Measurements from ENCODE around the gene MAP3K20. TPM values are rescaled to one million over a fixed set of nuclear protein-coding genes. Genes with fewer than 3 reads are reported as not detected.

The MAP3K20 gene
- total RNA-seq, 1 experiment from 2014 or later: 15.2 TPM

GRCh38 chr2:173087214-173087581 is 11.6 kb downstream of the MAP3K20 start:
- Mint-ChIP-seq H3K4me1 (peaks cover 30% of the 10 kb centered on the region), H3K4me3 (no peak overlapping the region), H3K27ac (peak overlapping the region; percentile 29; the same call in 1 of the 2 replicates), H3K9me3 (no peaks in the 10 kb centered on the region), H3K36me3 (no peaks in the 10 kb centered on the region), H3K27me3 (ENCODE audit: low read depth) (no peaks in the 10 kb centered on the region)
- POLR2A ChIA-PET: no interaction called here
- DNase-seq (ENCODE audit: low spot score) (no peak), ATAC-seq (no peak)
- CTCF ChIA-PET: interaction anchor here (1.7 kb wide), 1 partner anchor 60 kb away, joined by 4 read pairs; no protein-coding TSS in a partner anchor
- TF ChIP-seq ZNF138 (CRISPR knock-in tag; conservative IDR thresholded peaks at IDR 0.05) (no peak), ATF3 (CRISPR knock-in tag; conservative IDR thresholded peaks at IDR 0.05) (no peak), SP1 (CRISPR knock-in tag; conservative IDR thresholded peaks at IDR 0.05) (no peak), ZNF281 (CRISPR knock-in tag; IDR thresholded peaks at IDR 0.05) (no peak), RORB (CRISPR knock-in tag; IDR thresholded peaks at IDR 0.05) (no peak)

- ChIA-PET CTCF (interaction anchor here (1.7 kb wide), 1 partner anchor 61 kb away, joined by 4 read pairs; no protein-coding TSS in a partner anchor), POLR2A (no interaction called here)
- DNase-seq (ENCODE audit: low spot score) (no peak), ATAC-seq (no peak)
- Mint-ChIP-seq H3K4me3 (no peak overlapping the region), H3K27me3 (ENCODE audit: low read depth) (no peaks in the 10 kb centered on the region), H3K9me3 (no peaks in the 10 kb centered on the region), H3K4me1 (peaks cover 30% of the 10 kb centered on the region), H3K36me3 (no peaks in the 10 kb centered on the region), H3K27ac (no peak overlapping the region)
- 0 out of 2 replicates have a peak, but pooled peaks have one; percentile 19 for TF ChIP-seq GABPB1 (CRISPR knock-in tag; IDR thresholded peaks at IDR 0.05)
- TF ChIP-seq ETV6 (CRISPR knock-in tag; IDR thresholded peaks at IDR 0.05): no peak
- no peak for TF ChIP-seq SP1 (CRISPR knock-in tag; conservative IDR thresholded peaks at IDR 0.05)
- no peak for TF ChIP-seq ATF2 (CRISPR knock-in tag; IDR thresholded peaks at IDR 0.05; ENCODE audit: borderline replicate concordance, low read depth)
- no peak for TF ChIP-seq TEAD1 (CRISPR knock-in tag; IDR thresholded peaks at IDR 0.05)
- no peak for TF ChIP-seq ZNF396 (CRISPR knock-in tag; IDR thresholded peaks at IDR 0.05; ENCODE audit: borderline replicate concordance)
- TF ChIP-seq ZNF317 (CRISPR knock-in tag; IDR thresholded peaks at IDR 0.05; ENCODE audit: borderline replicate concordance, low read depth): no peak
- TF ChIP-seq ATF3 (CRISPR knock-in tag; conservative IDR thresholded peaks at IDR 0.05): no peak
These were observed 12.3 kb downstream of the MAP3K20 start for GRCh38 chr2:173087793-173088496.

- no peak for ATAC-seq
- Mint-ChIP-seq H3K4me3 (no peak overlapping the region), H3K4me1 (peaks cover 30% of the 10 kb centered on the region), H3K27me3 (ENCODE audit: low read depth) (no peaks in the 10 kb centered on the region), H3K36me3 (no peaks in the 10 kb centered on the region), H3K9me3 (no peaks in the 10 kb centered on the region), H3K27ac (peak overlapping the region; percentile 11; the same call in 1 of the 2 replicates)
- no peak for DNase-seq (ENCODE audit: low spot score)
- CTCF ChIA-PET: interaction anchor here (0.6 to 2.7 kb wide), 18 partner anchors 10 to 1825 kb away, joined by 3 to 26 read pairs (median 5); partner anchors contain the start of gene CDCA7
- POLR2A ChIA-PET: no interaction called here
- TF ChIP-seq CREM (CRISPR knock-in tag; IDR thresholded peaks at IDR 0.05) (no peak), JUN (CRISPR knock-in tag; IDR thresholded peaks at IDR 0.05) (no peak), PREB (CRISPR knock-in tag; IDR thresholded peaks at IDR 0.05; ENCODE audit: borderline replicate concordance) (no peak), NFE2L1 (CRISPR knock-in tag; IDR thresholded peaks at IDR 0.05) (no peak), ESRRA (CRISPR knock-in tag; IDR thresholded peaks at IDR 0.05; ENCODE audit: borderline replicate concordance) (no peak), ZNF532 (CRISPR knock-in tag; IDR thresholded peaks at IDR 0.05; ENCODE audit: borderline replicate concordance) (no peak), MXD4 (CRISPR knock-in tag; IDR thresholded peaks at IDR 0.05; ENCODE audit: borderline replicate concordance) (no peak), ELF4 (CRISPR knock-in tag; IDR thresholded peaks at IDR 0.05; ENCODE audit: low read depth) (no peak)
These were observed 14.7 kb downstream of the MAP3K20 start for GRCh38 chr2:173090276-173090877.

Data from WTC11 (cell line).